Skeletal muscle satellite cell (primary cell): ENCODE data around the gene SNTB2.

ENCODE experiments used
- H3K27me3 ChIP-seq: 2 replicates; pipeline ENCODE4 v1.7.0; 2013; ENCODE audit warnings: low read length; ENCODE audit not compliant: control insufficient read depth, insufficient read depth
- H3K36me3 ChIP-seq: 2 replicates; pipeline ENCODE4 v1.7.0; 2013; ENCODE audit warnings: mild to moderate bottlenecking, control low read depth, low read length; ENCODE audit not compliant: insufficient read depth
- H3K4me1 ChIP-seq: 2 replicates; pipeline ENCODE4 v1.7.0; 2013; ENCODE audit warnings: low read length; ENCODE audit not compliant: control insufficient read depth, insufficient read depth
- H3K4me2 ChIP-seq: 2 replicates; pipeline ENCODE4 v1.7.0; 2013; ENCODE audit warnings: mild to moderate bottlenecking, low read length
- H3K4me3 ChIP-seq: 2 replicates; pipeline ENCODE4 v1.7.0; 2013; ENCODE audit warnings: low read length
- H3K9ac ChIP-seq: 2 replicates; pipeline ENCODE4 v1.7.0; 2013; ENCODE audit warnings: mild to moderate bottlenecking, low read depth, low read length, moderate library complexity
- H3K9me3 ChIP-seq: replicated peaks from 2 replicates; pipeline ENCODE4 v1.7.0; 2013; ENCODE audit warnings: mild to moderate bottlenecking, control low read depth, low read length

The SNTB2 gene

GRCh38 chr16:69338557-69339288 is 151.8 kb downstream of the SNTB2 start:
- Histone ChIP-seq H3K27me3 (no peaks in the 10 kb centered on the region), H3K4me1 (peaks cover 15% of the 10 kb centered on the region), H3K4me2 (peak overlapping the region; percentile 88), H3K4me3 (peak overlapping the region; percentile 84), H3K9me3 (no peaks in the 10 kb centered on the region), H3K36me3 (peaks cover 49% of the 10 kb centered on the region), H3K9ac (peak overlapping the region; percentile 90)

- H3K4me1 ChIP-seq = peaks cover 15% of the 10 kb centered on the region
- peaks cover 41% of the 10 kb centered on the region for H3K36me3 ChIP-seq
- H3K9me3 ChIP-seq = no peaks in the 10 kb centered on the region
- peak within 1 kb of the TSS; percentile 90 for H3K9ac ChIP-seq
- no peaks in the 10 kb centered on the region for H3K27me3 ChIP-seq
- H3K4me3 ChIP-seq = peak within 1 kb of the TSS; percentile 84
- H3K4me2 ChIP-seq = peak within 1 kb of the TSS; percentile 89
Measured at GRCh38 chr16:69339289-69340094, 152.5 kb downstream of the SNTB2 start, which contains the start of the genes COG8 and NIP7. TSS of gene COG8 (minus strand) at chr16:69339564. CDS start at chr16:69339552, 12 bp downstream. TSS of gene NIP7 (plus strand) at chr16:69339772. CDS start at chr16:69339830, 58 bp downstream.

GRCh38 chr16:69340095-69340644 is 153.2 kb downstream of the SNTB2 start:
- Histone ChIP-seq H3K9me3 (no peaks in the 10 kb centered on the region), H3K4me3 (peak overlapping the region; percentile 84)

GRCh38 chr16:69344171-69344570 is 157.2 kb downstream of the SNTB2 start:
- H3K4me3 ChIP-seq = no peak overlapping the region
- no peak overlapping the region for H3K4me2 ChIP-seq
- peaks cover 23% of the 10 kb centered on the region for H3K36me3 ChIP-seq
- H3K4me1 ChIP-seq = peaks cover 8% of the 10 kb centered on the region
- H3K27me3 ChIP-seq = no peaks in the 10 kb centered on the region
- H3K9ac ChIP-seq = no peak overlapping the region
- H3K9me3 ChIP-seq = no peaks in the 10 kb centered on the region

More at GRCh38 chr16:69340095-69340644, 153.2 kb downstream of the SNTB2 start:
- peaks cover 15% of the 10 kb centered on the region for H3K4me1 ChIP-seq
- H3K36me3 ChIP-seq = peaks cover 34% of the 10 kb centered on the region
- peak overlapping the region; percentile 90 for H3K9ac ChIP-seq
- H3K27me3 ChIP-seq = no peaks in the 10 kb centered on the region
- H3K4me2 ChIP-seq = peak overlapping the region; percentile 89

- H3K4me3 ChIP-seq = no peak overlapping the region
- no peaks in the 10 kb centered on the region for H3K9me3 ChIP-seq
- H3K36me3 ChIP-seq = peaks cover 22% of the 10 kb centered on the region
- H3K9ac ChIP-seq = no peak overlapping the region
- H3K4me2 ChIP-seq = no peak overlapping the region
- peaks cover 3% of the 10 kb centered on the region for H3K4me1 ChIP-seq
- no peaks in the 10 kb centered on the region for H3K27me3 ChIP-seq
Measured at GRCh38 chr16:69345923-69346322, 159.0 kb downstream of the SNTB2 start.

- Histone ChIP-seq H3K4me2 (no peak overlapping the region), H3K9me3 (no peaks in the 10 kb centered on the region), H3K4me3 (no peak overlapping the region), H3K36me3 (peaks cover 14% of the 10 kb centered on the region), H3K27me3 (no peaks in the 10 kb centered on the region), H3K4me1 (no peaks in the 10 kb centered on the region), H3K9ac (no peak overlapping the region)
Measured at GRCh38 chr16:69346683-69347082, 159.7 kb downstream of the SNTB2 start.

GRCh38 chr16:69348222-69348621 is 161.3 kb downstream of the SNTB2 start:
- H3K9me3 ChIP-seq = no peaks in the 10 kb centered on the region
- no peak overlapping the region for H3K4me2 ChIP-seq
- no peaks in the 10 kb centered on the region for H3K4me1 ChIP-seq
- no peaks in the 10 kb centered on the region for H3K27me3 ChIP-seq
- no peak overlapping the region for H3K4me3 ChIP-seq
- H3K9ac ChIP-seq = no peak overlapping the region
- peaks cover 3% of the 10 kb centered on the region for H3K36me3 ChIP-seq

GRCh38 chr16:69349536-69349935 is 162.6 kb downstream of the SNTB2 start:
- Histone ChIP-seq H3K4me1 (no peaks in the 10 kb centered on the region), H3K9me3 (no peaks in the 10 kb centered on the region), H3K27me3 (no peaks in the 10 kb centered on the region), H3K4me3 (no peak overlapping the region), H3K9ac (no peak overlapping the region), H3K4me2 (no peak overlapping the region), H3K36me3 (no peaks in the 10 kb centered on the region)

- Histone ChIP-seq H3K4me3 (no peak overlapping the region), H3K36me3 (no peaks in the 10 kb centered on the region), H3K9me3 (no peaks in the 10 kb centered on the region), H3K27me3 (no peaks in the 10 kb centered on the region), H3K4me1 (no peaks in the 10 kb centered on the region), H3K9ac (no peak overlapping the region), H3K4me2 (no peak overlapping the region)
Measured at GRCh38 chr16:69350536-69351133, 163.7 kb downstream of the SNTB2 start.

GRCh38 chr16:69351309-69352027 is 164.5 kb downstream of the SNTB2 start, which contains the start of gene TMED6:
TSS of gene TMED6 (minus strand) at chr16:69351786. CDS start at chr16:69351753, 33 bp downstream.
- Histone ChIP-seq H3K4me2 (no peak within 1 kb of the TSS), H3K36me3 (peaks cover 3% of the 10 kb centered on the region), H3K27me3 (no peaks in the 10 kb centered on the region), H3K9ac (no peak within 1 kb of the TSS), H3K9me3 (no peaks in the 10 kb centered on the region), H3K4me1 (peaks cover 3% of the 10 kb centered on the region), H3K4me3 (no peak within 1 kb of the TSS)
